Activated CD4-positive, alpha-beta T cell treated with anti-CD3 and anti-CD28 coated beads, Interleukin-2, amount 50 U/mL, for 48 hours (primary cell): ENCODE measurements around the gene DBNDD2.

ENCODE experiments used
- DNase-seq, 2 experiments: peaks; one replicate each; pipeline ENCODE4 v3.0.0-alpha.2; 2020

DBNDD2 gene, protein sequence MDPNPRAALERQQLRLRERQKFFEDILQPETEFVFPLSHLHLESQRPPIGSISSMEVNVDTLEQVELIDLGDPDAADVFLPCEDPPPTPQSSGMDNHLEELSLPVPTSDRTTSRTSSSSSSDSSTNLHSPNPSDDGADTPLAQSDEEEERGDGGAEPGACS

DNA sequence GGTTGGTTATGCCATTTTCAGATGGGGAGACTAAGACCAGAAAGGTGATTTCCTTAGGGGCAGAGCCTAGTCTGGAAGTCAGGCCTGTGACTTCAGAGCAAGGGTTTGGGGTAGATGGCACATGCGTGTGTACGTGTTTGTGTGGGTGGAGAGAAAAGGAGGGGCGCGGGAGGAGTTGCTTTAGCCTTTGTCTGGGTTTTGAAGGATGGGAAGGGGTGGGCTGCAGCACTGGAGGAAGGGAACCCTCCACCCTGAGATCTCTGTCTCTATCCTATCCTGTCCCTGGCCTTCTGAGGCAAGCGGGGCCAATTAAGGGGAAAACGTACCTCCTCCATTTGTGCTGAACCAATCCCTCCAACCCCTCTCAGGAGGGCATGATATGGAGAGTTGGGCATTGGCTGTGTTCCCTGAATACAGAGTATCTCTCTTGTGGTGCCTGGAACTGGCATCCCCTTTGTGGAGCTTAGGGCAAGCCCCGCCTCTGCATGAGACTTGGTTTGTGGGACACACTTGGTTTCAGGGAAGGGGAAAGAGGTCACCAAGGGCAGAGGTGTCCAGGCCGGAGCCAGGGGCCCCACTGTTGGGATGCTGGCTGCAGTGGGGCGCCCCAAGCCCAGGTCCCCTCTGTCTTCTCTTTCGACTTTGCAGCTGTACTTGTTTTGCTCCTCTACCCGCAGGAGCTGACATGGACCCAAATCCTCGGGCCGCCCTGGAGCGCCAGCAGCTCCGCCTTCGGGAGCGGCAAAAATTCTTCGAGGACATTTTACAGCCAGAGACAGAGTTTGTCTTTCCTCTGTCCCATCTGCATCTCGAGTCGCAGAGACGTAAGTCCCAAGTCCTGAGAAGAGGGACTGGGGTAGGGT, at the start of gene DBNDD2:
Gene DBNDD2, plus strand, starts transcription at position 507 of the 863 bp plus-strand sequence. Its CDS starts 179 bp downstream, at position 686.
- DNase-seq, result peak in 1 of 2 experiments; percentile 15

DNA sequence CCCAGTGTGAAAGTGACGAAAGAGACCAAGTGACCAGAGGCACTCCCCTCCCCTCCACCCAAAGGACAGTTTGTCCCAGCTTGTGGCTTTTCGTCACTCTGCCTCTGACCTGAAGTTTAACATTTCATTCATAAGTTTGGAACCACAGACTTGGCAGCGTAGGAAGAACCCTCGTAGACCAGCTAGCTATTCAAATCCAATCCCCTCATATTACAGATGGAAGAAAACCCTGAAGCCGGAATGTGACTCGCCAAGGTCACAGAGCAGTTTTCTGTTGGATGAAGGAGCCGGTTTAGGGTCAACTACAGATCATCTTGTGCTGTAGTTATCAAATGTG, 49.1 kb upstream of the DBNDD2 start:
- no peak for DNase-seq

DNA sequence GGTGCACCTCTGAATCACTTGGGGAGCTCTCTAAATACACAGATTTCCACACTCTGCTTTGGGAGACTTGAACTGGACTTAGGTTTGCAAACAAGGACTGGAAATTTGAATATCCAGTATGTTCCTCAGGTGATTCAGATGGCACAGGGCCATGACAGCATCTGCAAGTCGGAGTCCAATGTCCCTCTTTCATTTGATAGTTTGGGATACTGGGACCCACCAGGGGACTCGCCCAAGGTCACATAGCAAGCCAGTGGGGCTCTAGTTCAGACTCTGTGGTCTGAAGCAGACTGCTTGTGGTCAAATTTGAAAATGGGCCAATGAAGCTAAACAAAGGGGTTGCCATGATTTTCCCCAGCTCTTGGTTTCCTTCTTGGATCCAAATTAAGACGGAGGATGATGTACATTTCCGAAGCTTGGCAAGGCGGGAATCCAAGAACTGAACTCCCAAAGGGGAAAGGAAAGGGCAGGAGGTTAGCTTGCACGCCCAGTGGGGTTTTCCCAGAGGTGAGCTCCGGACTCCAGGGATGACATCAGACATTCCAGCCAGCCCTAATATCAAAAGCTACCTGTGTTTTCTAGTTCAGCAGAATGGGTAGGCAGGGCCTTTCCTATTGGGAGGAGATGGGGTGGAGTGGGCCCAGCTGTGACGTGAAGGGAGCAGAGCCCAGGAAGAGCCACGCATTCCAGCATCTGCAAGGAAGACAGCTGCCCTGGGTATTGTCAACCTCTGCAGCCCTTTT, 48.5 kb upstream of the DBNDD2 start:
- no peak for DNase-seq

DNA sequence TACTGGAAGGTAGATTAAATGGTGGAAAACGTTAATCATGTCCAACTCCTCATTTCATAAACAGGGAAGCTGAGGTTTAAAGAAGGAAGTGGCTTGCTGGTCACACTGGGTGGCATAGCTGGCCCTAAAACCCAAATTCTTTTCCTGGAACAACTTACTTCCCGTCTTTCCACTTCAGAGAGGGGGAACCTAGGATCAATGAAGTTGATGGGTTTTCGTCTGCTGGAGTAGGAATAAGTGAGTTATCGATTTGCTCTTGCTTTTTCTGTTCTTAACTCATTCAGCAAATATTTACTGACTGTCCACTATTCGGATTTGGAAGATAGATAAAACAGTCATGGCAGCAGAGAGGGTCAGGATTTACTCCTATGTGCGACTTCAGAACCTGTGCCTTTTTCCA, 46.3 kb upstream of the DBNDD2 start:
- no peak for DNase-seq

DNA sequence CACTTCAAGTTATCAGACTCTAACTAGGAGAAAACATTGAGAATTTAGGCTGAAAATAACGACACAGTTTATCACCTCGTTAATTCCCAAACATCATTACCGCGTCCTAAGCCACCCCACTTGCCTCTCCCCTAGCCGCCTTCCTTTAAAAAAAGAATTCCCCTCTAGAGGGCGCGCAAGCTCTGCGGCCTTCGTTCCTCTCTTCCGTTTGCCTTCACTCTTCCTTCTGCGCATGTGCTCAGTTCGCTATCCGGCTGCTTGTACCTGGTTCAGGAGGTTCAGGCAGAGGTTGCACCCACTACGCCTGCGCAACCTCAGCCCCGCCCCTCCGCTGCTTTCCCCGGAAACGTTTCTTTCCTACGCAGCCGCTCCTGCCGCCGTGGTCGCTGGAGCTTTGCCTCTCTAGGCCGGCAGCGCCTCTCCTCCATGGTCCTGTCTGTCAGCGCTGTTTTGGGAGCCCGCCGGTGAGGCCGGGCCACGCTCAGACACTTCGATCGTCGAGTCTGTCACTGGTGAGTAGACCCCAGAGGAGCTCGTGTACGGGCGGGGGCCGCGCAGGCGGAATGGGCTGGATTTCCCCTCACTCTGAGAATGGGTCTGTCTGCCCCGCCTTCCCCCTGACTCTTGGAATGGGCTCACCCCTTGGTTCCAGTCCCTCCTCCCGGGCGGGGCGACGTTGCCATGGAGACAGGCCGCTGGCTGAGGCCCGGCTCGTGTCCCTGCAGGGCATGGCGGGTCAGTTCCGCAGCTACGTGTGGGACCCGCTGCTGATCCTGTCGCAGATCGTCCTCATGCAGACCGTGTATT, 45.1 kb upstream of the DBNDD2 start, which contains the start of gene SYS1:
Gene SYS1, plus strand, starts transcription at position 353 of the 807 bp plus-strand sequence. Its CDS starts 376 bp downstream, at position 729.
- peak; percentile 99 for DNase-seq

DNA sequence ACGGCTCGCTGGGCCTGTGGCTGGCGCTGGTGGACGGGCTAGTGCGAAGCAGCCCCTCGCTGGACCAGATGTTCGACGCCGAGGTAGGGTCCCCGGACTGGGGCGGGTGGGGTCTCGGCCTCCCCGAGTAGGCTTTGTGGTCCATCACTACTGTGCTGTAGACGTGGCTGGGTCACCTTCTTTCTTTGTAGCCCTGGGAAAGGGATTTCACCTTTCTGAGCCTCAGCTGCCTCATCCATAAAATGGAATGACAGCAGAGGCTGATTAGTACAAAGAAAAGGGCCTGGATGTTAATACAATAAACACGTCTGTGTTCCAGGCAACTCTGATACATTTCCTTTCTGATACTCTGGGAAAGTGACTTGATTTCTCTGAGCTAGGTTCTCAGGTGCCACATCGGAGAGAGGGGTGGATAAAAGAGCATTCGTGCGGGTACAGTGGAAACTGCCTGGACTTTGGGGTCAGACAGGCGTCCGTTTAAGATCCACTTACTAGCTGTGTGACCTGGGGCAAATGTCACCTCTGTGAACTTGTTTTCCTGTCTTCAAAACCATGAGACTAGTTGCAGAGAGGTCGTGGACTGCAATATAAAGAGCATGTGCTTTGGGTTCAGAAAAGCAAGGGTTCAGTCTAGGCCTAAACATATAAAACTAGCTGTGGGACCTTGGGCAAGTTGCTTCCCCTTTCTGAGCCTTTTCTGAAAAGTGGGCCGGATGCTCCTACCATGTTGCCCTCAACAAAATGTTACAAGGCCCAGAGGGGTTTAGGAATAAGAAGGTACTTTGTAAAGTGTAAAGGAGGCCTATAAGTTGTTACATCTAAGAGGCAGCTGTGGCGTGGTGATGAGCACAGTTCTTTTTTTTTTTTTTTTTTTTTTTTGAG, 44.2 kb upstream of the DBNDD2 start:
- no peak for DNase-seq

DNA sequence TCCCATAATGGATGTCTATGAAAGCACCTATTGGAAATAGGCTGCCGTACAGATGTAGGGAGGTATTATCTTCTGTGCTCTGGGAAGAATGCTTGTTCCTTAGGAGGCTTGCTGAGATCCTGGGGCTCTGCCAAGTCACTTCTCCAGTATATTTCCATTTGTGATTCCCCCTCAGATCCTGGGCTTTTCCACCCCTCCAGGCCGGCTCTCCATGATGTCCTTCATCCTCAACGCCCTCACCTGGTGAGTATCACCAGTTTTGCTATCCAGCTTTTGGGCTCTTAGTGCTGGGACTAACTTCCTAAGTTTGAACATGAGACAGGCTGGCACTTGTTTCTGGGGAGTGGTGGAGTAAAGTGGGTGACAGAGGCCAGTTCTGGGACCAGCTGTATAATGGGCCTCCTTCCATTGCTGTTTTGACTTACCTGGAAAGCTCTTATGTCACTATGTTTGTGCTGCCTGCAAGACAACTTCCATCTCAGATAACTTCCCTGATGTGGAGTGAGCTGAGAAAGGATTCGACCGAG, 42.6 kb upstream of the DBNDD2 start:
- no peak for DNase-seq

DNA sequence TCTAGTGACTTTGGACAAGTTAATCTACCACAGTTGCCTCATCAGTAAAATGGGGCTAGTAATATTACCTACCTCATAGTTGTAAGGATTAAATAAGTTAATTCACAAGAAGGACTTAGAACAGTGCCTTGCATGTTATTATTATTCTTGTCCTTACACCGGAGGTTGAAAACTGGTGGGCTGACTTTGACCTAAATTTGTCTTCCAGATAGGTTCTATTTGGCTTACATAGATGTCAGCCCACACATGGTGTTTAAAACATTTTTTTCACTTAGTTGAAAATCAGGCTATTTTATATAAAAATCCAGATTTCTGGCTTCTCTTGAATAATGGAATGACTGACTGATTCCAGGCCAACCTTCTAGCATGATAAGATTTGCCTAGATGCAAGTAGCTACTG, 41.9 kb upstream of the DBNDD2 start:
- DNase-seq, result no peak

DNA sequence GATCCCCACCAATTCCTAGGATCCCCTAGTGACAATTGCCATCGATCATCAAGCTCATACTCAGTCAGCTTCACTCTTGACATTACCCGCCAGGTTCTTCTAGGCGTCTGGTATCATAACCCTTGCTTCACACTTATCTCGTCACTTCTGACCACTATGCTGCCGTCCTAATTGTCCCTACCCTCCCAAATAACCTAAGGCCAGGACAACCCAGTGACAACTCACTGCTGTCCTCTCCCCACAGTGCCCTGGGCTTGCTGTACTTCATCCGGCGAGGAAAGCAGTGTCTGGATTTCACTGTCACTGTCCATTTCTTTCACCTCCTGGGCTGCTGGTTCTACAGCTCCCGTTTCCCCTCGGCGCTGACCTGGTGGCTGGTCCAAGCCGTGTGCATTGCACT, 41.5 kb upstream of the DBNDD2 start:
- no peak for DNase-seq

DNA sequence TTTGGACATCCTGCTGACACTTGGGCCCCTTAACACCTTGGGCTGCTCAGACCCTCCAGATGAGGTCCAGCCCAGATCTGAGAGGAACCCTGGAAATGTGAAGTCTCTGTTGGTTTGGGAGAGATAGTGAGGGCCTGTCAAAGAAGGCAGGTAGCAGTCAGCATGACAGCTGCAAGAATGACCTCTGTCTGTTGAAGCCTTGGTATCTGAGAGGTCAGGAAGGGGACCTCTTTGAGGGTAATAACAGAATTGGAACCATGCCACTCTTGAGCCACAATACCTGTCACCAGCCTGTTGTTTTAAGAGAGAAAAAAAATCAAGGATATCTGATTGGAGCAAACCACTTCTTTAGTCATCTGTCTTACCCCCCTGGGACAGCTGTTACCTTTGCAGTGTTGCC, 41.0 kb upstream of the DBNDD2 start:
- DNase-seq, result no peak

DNA sequence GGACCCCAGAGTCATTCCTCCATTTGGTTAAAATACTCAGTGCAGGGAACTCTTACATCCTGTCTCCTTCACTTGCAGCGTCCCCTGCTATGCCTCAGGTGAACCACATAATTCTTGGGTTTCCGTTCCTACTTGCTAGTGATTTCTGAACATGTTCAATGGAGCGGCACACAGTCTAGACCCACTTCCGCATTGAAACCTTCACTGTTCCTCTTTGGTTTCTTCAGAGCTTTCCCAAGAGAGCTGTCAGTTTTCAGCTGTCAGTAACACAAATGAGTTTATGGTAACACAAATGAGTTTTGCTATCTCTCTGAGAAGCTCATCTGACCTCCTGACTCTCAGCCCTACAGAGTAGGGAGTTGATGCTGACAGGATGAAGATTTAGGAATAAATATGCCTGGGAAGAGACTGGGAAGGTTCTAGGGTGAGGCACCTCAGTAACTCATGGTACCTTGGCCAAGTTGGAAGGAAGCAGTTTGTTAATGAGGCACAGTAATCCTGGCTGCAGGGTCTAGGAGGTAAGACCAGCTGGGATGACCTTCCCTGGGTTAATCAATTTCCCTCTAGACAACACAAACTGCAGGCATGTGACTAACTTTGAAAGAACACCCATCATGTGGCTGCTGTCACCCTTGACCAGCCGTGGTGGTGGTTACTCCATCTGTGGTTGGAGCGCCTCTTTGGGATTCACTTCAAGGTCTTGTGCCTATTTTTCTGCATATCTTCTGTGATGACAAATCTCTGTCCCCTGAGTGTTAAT, 39.7 kb upstream of the DBNDD2 start:
- peak in 1 of 2 experiments; percentile 35 for DNase-seq

DNA sequence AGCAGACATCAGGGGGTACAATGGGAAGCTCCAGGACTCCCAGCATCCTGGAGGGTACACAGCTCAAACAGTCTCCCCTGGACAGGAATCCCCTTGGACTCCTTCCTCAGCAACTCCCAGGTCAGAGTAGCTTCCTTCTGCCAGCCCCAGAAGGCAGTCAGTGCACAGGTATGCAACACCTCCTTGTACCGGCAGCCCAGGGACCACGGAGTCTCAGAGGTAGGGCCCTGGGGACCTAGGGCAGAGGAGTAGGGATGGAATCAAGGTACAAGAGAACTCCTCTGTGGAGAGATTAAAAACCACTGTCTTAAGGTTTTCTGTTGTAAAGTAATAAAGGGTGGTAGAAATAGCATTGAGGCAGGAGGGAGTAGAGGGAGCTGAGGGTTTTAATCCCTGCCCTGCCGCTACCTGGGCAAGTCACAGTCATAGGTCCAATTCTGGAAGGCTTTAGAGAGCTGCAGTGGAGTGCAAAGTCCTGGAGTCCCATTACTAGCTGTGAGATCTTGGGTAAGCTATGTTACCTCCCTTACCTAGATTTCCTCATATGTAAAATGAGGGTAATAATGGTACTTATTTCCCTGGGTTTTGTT, 37.4 kb upstream of the DBNDD2 start:
- DNase-seq, result no peak

DNA sequence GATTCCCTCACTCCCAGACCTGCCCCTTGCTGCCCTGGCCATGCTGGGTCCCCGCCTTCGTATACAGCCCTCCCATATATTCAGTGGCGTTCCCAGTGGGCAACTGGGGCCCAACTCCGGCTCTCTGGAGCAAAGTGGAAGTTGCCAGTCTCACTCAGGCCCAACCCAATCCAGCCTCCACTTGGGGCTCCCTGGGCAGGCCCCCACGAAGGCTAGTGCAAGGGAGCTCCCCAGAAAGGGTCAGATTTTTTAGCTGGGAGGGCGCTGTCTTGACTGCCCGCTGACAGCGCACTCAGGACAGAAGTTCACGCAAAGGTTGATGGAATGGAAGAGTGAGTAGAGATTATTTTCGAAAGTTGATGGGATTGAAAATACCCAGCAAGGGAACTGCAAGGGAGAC, 35.8 kb upstream of the DBNDD2 start:
- DNase-seq, result no peak

DNA sequence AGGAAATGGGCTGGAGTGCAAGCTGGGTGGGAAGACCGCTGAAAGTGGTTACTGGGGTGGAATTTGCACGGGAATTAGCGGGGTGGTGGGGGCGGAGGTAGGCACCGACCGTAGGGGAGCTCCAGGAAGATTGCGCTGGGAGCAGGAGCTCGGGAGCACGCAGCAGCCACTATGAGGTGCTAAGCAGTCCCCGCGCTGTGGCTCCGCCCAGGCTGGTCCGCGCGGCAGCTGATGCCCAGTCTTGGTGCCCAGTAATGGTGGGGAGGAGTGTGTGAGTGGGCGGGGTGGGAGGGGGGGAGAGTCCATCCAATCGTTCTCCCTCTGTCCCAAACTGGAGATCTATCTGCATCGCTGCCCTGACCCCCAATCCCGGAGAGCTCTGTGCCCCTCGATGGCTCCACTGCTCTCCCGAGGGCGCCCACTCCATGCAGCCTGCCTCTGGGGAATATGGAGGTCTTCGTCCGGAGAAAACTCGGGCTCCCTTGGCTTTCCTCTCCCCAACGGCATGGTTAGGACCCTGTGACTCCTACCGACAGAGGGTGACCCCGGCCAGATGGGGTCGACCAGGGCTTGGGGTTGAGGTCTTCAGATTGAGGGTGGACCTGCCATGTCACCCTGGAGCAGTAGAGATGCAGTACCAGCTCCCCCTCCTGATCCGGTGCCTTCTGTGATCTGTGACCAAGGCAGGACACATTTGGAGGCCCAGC, 35.3 kb upstream of the DBNDD2 start:
- no peak for DNase-seq

DNA sequence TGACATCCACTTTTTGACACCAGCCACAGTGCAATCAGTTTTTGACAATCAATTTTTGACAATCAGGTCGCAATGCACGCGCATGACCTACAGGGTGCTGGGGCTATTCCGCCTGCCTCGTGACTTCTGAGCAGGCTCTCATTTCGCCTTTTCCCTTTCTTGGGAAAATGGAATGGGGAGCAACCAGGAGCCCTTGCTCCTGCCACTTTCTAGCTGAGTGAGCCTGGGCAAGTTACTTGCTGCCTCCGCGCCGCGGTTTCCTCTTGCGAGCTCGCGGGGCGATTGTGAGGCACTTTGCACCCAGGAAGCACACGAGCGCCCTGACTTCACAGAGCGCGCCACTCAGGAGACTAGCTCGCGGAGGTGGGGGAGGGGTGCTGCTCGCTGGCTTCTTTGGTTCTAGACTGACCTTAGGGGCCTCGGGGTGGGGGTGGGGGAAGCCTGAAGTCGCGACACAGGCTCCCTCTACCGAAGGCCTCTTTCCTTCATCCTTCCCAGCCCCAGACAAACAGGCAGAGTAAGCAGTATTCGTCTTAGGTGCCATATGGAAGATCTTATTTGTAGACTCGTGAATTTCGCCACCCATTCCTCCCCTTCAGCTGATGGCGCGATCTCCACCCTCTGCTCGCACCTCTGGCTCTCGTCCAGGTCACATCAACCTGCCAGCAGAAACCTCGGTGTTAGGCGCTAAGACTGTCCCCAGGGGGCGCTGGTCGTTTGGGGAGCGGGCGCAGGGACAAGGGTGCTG, 34.6 kb upstream of the DBNDD2 start:
- peak; percentile 94 to 95 for DNase-seq

DNA sequence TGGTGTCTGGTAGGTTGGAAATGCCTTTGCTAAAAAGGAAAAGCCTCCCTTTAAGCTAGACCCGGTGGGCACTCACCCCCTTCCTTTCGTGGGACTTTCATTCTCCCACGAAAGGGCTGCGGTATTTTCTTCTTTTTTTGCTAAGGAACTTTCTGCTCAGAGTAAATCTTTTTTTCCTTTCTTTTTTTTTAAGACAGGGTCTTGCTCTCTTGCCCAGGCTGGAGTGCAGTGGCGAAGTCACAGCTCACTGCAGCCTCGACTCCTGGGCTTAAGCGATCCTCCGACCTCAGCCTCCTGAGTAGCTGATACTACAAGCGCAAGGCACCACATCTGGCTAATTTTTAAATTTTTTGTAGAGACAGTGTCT, 34.0 kb upstream of the DBNDD2 start:
- no peak for DNase-seq

DNA sequence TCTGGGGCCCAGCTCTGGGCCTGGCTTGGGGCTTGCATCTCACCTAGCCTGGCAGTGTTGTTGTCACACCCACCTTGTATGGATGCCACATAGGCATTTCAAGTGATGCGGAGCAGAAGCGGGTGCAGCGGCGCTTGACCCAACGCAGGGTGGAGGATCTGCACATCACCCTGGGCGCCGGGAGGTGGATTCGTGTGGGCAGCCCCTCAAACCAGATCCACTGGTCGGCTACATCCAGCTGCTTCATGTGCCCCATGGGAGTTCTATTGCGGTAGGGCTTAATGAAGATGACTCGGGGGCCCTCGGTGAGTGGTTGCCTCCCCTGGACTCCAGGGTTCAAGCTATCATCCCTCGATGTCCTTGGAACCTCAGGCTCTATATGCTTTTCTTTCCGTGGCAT, 33.1 kb upstream of the DBNDD2 start:
- no peak for DNase-seq

DNA sequence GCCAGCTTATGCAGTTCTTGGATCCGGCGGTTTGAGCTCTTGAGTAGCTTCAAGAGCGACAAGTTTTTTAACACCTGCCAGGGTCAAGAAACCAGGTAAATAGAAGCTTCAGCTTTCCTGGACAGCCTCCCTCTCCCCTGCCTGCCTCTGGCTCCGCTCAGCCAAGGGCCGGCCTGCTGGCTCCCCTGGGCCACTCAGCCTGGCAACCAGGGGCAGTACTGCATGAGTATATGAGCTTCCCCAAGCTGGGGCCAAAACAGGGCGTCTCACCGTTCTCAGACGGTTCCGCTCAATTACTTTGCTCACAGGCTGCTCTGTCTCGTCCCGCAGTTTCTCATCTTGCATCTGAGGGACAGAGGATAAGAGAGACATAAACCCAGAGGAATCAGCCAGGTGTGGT, 30.8 kb upstream of the DBNDD2 start:
- no peak for DNase-seq

DNA sequence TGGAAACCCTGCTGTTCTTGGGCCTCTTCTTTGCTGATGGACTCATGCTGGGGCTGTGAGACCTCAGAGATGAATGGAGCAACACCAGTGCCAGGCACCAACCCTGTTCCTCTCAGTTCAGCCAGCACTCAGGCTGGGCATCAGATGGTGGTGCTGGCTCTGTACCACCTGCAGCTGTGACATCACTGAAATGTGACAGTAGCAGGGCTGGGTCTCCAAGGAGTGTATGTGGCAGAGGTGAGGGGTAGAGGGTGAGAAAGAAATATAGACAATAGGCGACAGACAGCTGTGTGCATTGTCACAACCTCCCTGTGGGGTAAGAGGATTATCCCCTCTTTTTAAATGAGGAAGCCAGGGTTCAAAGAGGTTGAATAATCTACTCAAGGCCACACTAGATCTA, 29.9 kb upstream of the DBNDD2 start, which contains the start of gene TP53TG5:
Gene TP53TG5, minus strand, starts transcription at position 135 of the 400 bp plus-strand sequence. Its CDS starts 89 bp downstream, at position 46.
- DNase-seq, result no peak
